WTC11 (cell line): ENCODE data around the gene CDK16. TPM values are rescaled to one million over a fixed set of nuclear protein-coding genes. Genes with fewer than 3 reads are reported as not detected.

Source experiments
- ATAC-seq: fragments of 200-7000 bp; cut with Tn5 transposase; 2 replicates; pipeline ENCODE4 v1.10.0; 2021; ENCODE audit warnings: mild to moderate bottlenecking, moderate library complexity
- CTCF ChIA-PET: fragments of 300-600 bp; sonication (Branson Sonifier 250); formaldehyde crosslinking; loops from one replicate; lab custom pipeline; 2021; ENCODE audit warnings: antibody characterized with exemption; lab: Charles Lee
- POLR2A ChIA-PET: fragments of 350-600 bp; sonication (Branson Sonifier 250); formaldehyde crosslinking; loops from one replicate; lab custom pipeline; 2021; ENCODE audit warnings: antibody characterized with exemption; lab: Charles Lee
- DNase-seq: peaks from one replicate; pipeline ENCODE4 v3.0.0; 2021; ENCODE audit warnings: low spot score
- H3K27ac Mint-ChIP-seq: 2 replicates; pipeline ENCODE4 v1.8.0; 2021; ENCODE audit warnings: mixed read lengths
- H3K27me3 Mint-ChIP-seq: 2 replicates; pipeline ENCODE4 v1.8.0; 2021; ENCODE audit warnings: low read depth, mild to moderate bottlenecking, moderate library complexity, mixed read lengths
- H3K36me3 Mint-ChIP-seq: 2 replicates; pipeline ENCODE4 v1.8.0; 2021; ENCODE audit warnings: mixed read lengths
- H3K4me1 Mint-ChIP-seq: 2 replicates; pipeline ENCODE4 v1.8.0; 2022; ENCODE audit warnings: mixed read lengths
- H3K4me3 Mint-ChIP-seq: 2 replicates; pipeline ENCODE4 v1.8.0; 2021; ENCODE audit warnings: mild to moderate bottlenecking, moderate library complexity, mixed read lengths
- H3K9me3 Mint-ChIP-seq: 2 replicates; pipeline ENCODE4 v1.8.0; 2021; ENCODE audit warnings: mixed read lengths
- ATF1 ChIP-seq: sonication (generic); formaldehyde crosslinking; IDR thresholded peaks from 2 replicates; pipeline ENCODE4 v1.8.1; 2023; ENCODE audit warnings: mild to moderate bottlenecking, moderate library complexity, missing genetic modification reagents
- ATF2 ChIP-seq: sonication (generic); formaldehyde crosslinking; IDR thresholded peaks from 2 replicates; pipeline ENCODE4 v1.8.1; 2022; ENCODE audit warnings: low read depth, missing genetic modification reagents, borderline replicate concordance
- CBFB ChIP-seq: sonication (generic); formaldehyde crosslinking; IDR thresholded peaks from 2 replicates; pipeline ENCODE4 v1.8.1; 2022; ENCODE audit warnings: mild to moderate bottlenecking, low read depth, missing genetic modification reagents
- CREB1 ChIP-seq: sonication (generic); formaldehyde crosslinking; IDR thresholded peaks from 2 replicates; pipeline ENCODE4 v1.8.0; 2023; ENCODE audit warnings: mild to moderate bottlenecking, missing genetic modification reagents
- ELF4 ChIP-seq: sonication (generic); formaldehyde crosslinking; IDR thresholded peaks from 2 replicates; pipeline ENCODE4 v1.8.1; 2022; ENCODE audit warnings: low read depth, mild to moderate bottlenecking, moderate library complexity, missing genetic modification reagents
- FOXK1 ChIP-seq: sonication (generic); formaldehyde crosslinking; IDR thresholded peaks from 2 replicates; pipeline ENCODE4 v1.8.0; 2022; ENCODE audit warnings: mild to moderate bottlenecking, moderate library complexity, missing genetic modification reagents
- GTF2I ChIP-seq: fragments of 250-450 bp; sonication (Bioruptor Pico); conservative IDR thresholded peaks from 2 replicates; pipeline ENCODE4 v1.4.0; 2021; ENCODE audit warnings: mild to moderate bottlenecking
- HMGA2 ChIP-seq: fragments of 250-450 bp; sonication (Bioruptor Pico); IDR thresholded peaks from 2 replicates; pipeline ENCODE4 v1.4.0; 2021; ENCODE audit warnings: mild to moderate bottlenecking, moderate library complexity
- JAZF1 ChIP-seq: fragments of 250-450 bp; sonication (Bioruptor Pico); IDR thresholded peaks from 2 replicates; pipeline ENCODE4 v1.9.0; 2021; ENCODE audit warnings: moderate library complexity, mild to moderate bottlenecking, inconsistent platforms
- MYBL2 ChIP-seq: sonication (generic); formaldehyde crosslinking; IDR thresholded peaks from 2 replicates; pipeline ENCODE4 v1.8.1; 2023; ENCODE audit warnings: mild to moderate bottlenecking, moderate library complexity, missing genetic modification reagents
- NFATC4 ChIP-seq: fragments of 250-450 bp; sonication (Bioruptor Pico); IDR thresholded peaks from 2 replicates; pipeline ENCODE4 v1.9.0; 2021; ENCODE audit warnings: mild to moderate bottlenecking
- NFYB ChIP-seq: sonication (generic); formaldehyde crosslinking; conservative IDR thresholded peaks from 2 replicates; pipeline ENCODE4 v1.8.0; 2022; ENCODE audit warnings: low read depth, missing genetic modification reagents
- RORB ChIP-seq: fragments of 250-450 bp; sonication (Bioruptor Pico); IDR thresholded peaks from 2 replicates; pipeline ENCODE4 v1.9.0; 2021; ENCODE audit warnings: mild to moderate bottlenecking
- TCF7 ChIP-seq: sonication (generic); formaldehyde crosslinking; IDR thresholded peaks from 2 replicates; pipeline ENCODE4 v1.8.0; 2022; ENCODE audit warnings: mild to moderate bottlenecking, low read depth, missing genetic modification reagents, moderate library complexity
- ZBTB21 ChIP-seq: sonication (generic); formaldehyde crosslinking; IDR thresholded peaks from 2 replicates; pipeline ENCODE4 v1.8.1; 2023; ENCODE audit warnings: mild to moderate bottlenecking, missing genetic modification reagents, borderline replicate concordance
- ZNF138 ChIP-seq: sonication (generic); formaldehyde crosslinking; conservative IDR thresholded peaks from 2 replicates; pipeline ENCODE4 v1.8.1; 2022; ENCODE audit warnings: mild to moderate bottlenecking, moderate library complexity, missing genetic modification reagents
- ZNF232 ChIP-seq: sonication (generic); formaldehyde crosslinking; IDR thresholded peaks from 2 replicates; pipeline ENCODE4 v1.8.0; 2022; ENCODE audit warnings: mild to moderate bottlenecking, missing genetic modification reagents
- ZNF671 ChIP-seq: fragments of 250-450 bp; sonication (Bioruptor Pico); IDR thresholded peaks from 2 replicates; pipeline ENCODE4 v1.8.0; 2021; ENCODE audit warnings: mild to moderate bottlenecking
- total RNA-seq: library from RNA; stranded (reverse); gene quantifications from 3 replicates; pipeline ENCODE4 v1.2.3, GENCODE V29; 2021
- TF ChIP-seq, protein P1 (sequence below): sonication (generic); formaldehyde crosslinking; IDR thresholded peaks from 2 replicates; pipeline ENCODE4 v1.8.0; 2023; ENCODE audit warnings: missing genetic modification reagents
- TF ChIP-seq, protein P2 (sequence below): sonication (generic); formaldehyde crosslinking; conservative IDR thresholded peaks from 2 replicates; pipeline ENCODE4 v1.8.1; 2022; ENCODE audit warnings: mild to moderate bottlenecking, missing genetic modification reagents
- TF ChIP-seq, protein P3 (sequence below): fragments of 250-450 bp; sonication (Bioruptor Pico); IDR thresholded peaks from 2 replicates; pipeline ENCODE4 v1.9.0; 2021; ENCODE audit warnings: mild to moderate bottlenecking
- TF ChIP-seq, protein P4 (sequence below): sonication (generic); formaldehyde crosslinking; IDR thresholded peaks from 2 replicates; pipeline ENCODE4 v1.8.0; 2022; ENCODE audit warnings: mild to moderate bottlenecking, missing genetic modification reagents
- TF ChIP-seq, protein P5 (sequence below): sonication (generic); formaldehyde crosslinking; IDR thresholded peaks from 2 replicates; pipeline ENCODE4 v1.8.1; 2023; ENCODE audit warnings: mild to moderate bottlenecking, moderate library complexity, missing genetic modification reagents
- TF ChIP-seq, protein P6 (sequence below): sonication (generic); formaldehyde crosslinking; IDR thresholded peaks from 2 replicates; pipeline ENCODE4 v1.8.1; 2022; ENCODE audit warnings: mild to moderate bottlenecking, moderate library complexity, missing genetic modification reagents
- TF ChIP-seq, protein P7 (sequence below): sonication (generic); formaldehyde crosslinking; IDR thresholded peaks from 2 replicates; pipeline ENCODE4 v1.8.1; 2023; ENCODE audit warnings: mild to moderate bottlenecking, missing genetic modification reagents

The CDK16 gene
- total RNA-seq, 1 experiment from 2014 or later, result 130 TPM

DNA sequence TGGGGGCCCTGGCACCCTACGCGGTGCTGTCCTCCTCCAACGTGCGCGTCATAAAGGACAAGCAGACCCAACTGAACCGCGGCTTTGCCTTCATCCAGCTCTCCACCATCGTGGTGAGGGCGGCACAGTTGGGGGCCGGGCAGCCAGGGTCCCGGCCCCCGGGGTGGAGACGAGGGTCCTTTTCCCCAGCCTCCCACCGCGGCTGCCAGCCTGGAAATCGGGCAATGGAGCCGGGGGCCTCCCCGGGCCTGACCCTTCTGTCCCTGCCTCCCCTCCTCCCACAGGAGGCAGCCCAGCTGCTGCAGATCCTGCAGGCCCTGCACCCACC is 38.6 kb upstream of the CDK16 start (continued):
- no peak for TF ChIP-seq ATF2
- TF ChIP-seq, protein P1, sequence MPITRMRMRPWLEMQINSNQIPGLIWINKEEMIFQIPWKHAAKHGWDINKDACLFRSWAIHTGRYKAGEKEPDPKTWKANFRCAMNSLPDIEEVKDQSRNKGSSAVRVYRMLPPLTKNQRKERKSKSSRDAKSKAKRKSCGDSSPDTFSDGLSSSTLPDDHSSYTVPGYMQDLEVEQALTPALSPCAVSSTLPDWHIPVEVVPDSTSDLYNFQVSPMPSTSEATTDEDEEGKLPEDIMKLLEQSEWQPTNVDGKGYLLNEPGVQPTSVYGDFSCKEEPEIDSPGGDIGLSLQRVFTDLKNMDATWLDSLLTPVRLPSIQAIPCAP (CRISPR knock-in tag), result no peak

- CTCF ChIA-PET, result no interaction called here
- no peaks in the 10 kb centered on the region for H3K27me3 Mint-ChIP-seq
- no peak for DNase-seq
- H3K36me3 Mint-ChIP-seq, result peaks cover 28% of the 10 kb centered on the region
- ATAC-seq, result no peak
- no peak overlapping the region for H3K4me3 Mint-ChIP-seq
- no peaks in the 10 kb centered on the region for H3K9me3 Mint-ChIP-seq
- H3K4me1 Mint-ChIP-seq, result no peaks in the 10 kb centered on the region
- TF ChIP-seq, protein P2, sequence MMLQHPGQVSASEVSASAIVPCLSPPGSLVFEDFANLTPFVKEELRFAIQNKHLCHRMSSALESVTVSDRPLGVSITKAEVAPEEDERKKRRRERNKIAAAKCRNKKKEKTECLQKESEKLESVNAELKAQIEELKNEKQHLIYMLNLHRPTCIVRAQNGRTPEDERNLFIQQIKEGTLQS (CRISPR knock-in tag), result no peak
- TF ChIP-seq ELF4 (CRISPR knock-in tag) (no peak), HMGA2 (CRISPR knock-in tag) (no peak), TCF7 (CRISPR knock-in tag) (no peak), ZNF671 (CRISPR knock-in tag) (no peak), JAZF1 (no peak), ZBTB21 (CRISPR knock-in tag) (no peak), CREB1 (no peak), GTF2I (CRISPR knock-in tag) (no peak), RORB (CRISPR knock-in tag) (no peak), NFYB (CRISPR knock-in tag) (no peak), CBFB (CRISPR knock-in tag) (no peak), NFATC4 (no peak), MYBL2 (no peak), ATF1 (no peak)
- TF ChIP-seq, protein P3, sequence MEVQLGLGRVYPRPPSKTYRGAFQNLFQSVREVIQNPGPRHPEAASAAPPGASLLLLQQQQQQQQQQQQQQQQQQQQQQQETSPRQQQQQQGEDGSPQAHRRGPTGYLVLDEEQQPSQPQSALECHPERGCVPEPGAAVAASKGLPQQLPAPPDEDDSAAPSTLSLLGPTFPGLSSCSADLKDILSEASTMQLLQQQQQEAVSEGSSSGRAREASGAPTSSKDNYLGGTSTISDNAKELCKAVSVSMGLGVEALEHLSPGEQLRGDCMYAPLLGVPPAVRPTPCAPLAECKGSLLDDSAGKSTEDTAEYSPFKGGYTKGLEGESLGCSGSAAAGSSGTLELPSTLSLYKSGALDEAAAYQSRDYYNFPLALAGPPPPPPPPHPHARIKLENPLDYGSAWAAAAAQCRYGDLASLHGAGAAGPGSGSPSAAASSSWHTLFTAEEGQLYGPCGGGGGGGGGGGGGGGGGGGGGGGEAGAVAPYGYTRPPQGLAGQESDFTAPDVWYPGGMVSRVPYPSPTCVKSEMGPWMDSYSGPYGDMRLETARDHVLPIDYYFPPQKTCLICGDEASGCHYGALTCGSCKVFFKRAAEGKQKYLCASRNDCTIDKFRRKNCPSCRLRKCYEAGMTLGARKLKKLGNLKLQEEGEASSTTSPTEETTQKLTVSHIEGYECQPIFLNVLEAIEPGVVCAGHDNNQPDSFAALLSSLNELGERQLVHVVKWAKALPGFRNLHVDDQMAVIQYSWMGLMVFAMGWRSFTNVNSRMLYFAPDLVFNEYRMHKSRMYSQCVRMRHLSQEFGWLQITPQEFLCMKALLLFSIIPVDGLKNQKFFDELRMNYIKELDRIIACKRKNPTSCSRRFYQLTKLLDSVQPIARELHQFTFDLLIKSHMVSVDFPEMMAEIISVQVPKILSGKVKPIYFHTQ (CRISPR knock-in tag), result no peak
- TF ChIP-seq, protein P4, sequence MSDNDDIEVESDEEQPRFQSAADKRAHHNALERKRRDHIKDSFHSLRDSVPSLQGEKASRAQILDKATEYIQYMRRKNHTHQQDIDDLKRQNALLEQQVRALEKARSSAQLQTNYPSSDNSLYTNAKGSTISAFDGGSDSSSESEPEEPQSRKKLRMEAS (CRISPR knock-in tag), result no peak
- TF ChIP-seq, protein P5, sequence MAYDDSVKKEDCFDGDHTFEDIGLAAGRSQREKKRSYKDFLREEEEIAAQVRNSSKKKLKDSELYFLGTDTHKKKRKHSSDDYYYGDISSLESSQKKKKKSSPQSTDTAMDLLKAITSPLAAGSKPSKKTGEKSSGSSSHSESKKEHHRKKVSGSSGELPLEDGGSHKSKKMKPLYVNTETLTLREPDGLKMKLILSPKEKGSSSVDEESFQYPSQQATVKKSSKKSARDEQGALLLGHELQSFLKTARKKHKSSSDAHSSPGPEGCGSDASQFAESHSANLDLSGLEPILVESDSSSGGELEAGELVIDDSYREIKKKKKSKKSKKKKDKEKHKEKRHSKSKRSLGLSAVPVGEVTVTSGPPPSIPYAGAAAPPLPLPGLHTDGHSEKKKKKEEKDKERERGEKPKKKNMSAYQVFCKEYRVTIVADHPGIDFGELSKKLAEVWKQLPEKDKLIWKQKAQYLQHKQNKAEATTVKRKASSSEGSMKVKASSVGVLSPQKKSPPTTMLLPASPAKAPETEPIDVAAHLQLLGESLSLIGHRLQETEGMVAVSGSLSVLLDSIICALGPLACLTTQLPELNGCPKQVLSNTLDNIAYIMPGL (CRISPR knock-in tag), result no peak
- TF ChIP-seq, all 79 proteins: peak for 0
- H3K27ac Mint-ChIP-seq, result no peak overlapping the region
- POLR2A ChIA-PET, result no interaction called here
These were observed 38.1 kb upstream of the CDK16 start for GRCh38 chrX:47180346-47180745.

- no peak overlapping the region for H3K27ac Mint-ChIP-seq
- ChIA-PET POLR2A (no interaction called here), CTCF (no interaction called here)
- ATAC-seq (no peak), DNase-seq (no peak)
- no peaks in the 10 kb centered on the region for H3K27me3 Mint-ChIP-seq
- H3K9me3 Mint-ChIP-seq, result no peaks in the 10 kb centered on the region
- peaks cover 32% of the 10 kb centered on the region for H3K36me3 Mint-ChIP-seq
- H3K4me3 Mint-ChIP-seq, result no peak overlapping the region
- no peaks in the 10 kb centered on the region for H3K4me1 Mint-ChIP-seq
- TF ChIP-seq GTF2I (CRISPR knock-in tag) (no peak), FOXK1 (CRISPR knock-in tag) (no peak), ZNF232 (CRISPR knock-in tag) (no peak), ZNF138 (CRISPR knock-in tag) (no peak), ZNF671 (CRISPR knock-in tag) (no peak), TCF7 (CRISPR knock-in tag) (no peak), MYBL2 (no peak)
- TF ChIP-seq, protein P6, sequence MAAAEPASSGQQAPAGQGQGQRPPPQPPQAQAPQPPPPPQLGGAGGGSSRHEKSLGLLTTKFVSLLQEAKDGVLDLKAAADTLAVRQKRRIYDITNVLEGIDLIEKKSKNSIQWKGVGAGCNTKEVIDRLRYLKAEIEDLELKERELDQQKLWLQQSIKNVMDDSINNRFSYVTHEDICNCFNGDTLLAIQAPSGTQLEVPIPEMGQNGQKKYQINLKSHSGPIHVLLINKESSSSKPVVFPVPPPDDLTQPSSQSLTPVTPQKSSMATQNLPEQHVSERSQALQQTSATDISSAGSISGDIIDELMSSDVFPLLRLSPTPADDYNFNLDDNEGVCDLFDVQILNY (CRISPR knock-in tag), result no peak
- TF ChIP-seq, protein P7, sequence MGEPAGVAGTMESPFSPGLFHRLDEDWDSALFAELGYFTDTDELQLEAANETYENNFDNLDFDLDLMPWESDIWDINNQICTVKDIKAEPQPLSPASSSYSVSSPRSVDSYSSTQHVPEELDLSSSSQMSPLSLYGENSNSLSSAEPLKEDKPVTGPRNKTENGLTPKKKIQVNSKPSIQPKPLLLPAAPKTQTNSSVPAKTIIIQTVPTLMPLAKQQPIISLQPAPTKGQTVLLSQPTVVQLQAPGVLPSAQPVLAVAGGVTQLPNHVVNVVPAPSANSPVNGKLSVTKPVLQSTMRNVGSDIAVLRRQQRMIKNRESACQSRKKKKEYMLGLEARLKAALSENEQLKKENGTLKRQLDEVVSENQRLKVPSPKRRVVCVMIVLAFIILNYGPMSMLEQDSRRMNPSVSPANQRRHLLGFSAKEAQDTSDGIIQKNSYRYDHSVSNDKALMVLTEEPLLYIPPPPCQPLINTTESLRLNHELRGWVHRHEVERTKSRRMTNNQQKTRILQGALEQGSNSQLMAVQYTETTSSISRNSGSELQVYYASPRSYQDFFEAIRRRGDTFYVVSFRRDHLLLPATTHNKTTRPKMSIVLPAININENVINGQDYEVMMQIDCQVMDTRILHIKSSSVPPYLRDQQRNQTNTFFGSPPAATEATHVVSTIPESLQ (CRISPR knock-in tag), result no peak
These were observed 37.2 kb upstream of the CDK16 start for GRCh38 chrX:47181301-47181700.
